CD4-positive, alpha-beta T cell treated with Interleukin-4 for 4 hours (primary cell): ENCODE results near the gene EEF1AKMT2.
"Not testable (repeated sequence)": the region's sequence is repeated elsewhere in the genome, so short reads cannot be mapped to it uniquely, and the experiment has no call there.

Experiments used
- DNase-seq: peaks from one replicate; pipeline ENCODE4 v3.0.0-alpha.2; 2020

Gene EEF1AKMT2

GRCh38 chr10:124754227-124754626 lies 37.5 kb downstream of the EEF1AKMT2 start:
- no peak for DNase-seq

DNA sequence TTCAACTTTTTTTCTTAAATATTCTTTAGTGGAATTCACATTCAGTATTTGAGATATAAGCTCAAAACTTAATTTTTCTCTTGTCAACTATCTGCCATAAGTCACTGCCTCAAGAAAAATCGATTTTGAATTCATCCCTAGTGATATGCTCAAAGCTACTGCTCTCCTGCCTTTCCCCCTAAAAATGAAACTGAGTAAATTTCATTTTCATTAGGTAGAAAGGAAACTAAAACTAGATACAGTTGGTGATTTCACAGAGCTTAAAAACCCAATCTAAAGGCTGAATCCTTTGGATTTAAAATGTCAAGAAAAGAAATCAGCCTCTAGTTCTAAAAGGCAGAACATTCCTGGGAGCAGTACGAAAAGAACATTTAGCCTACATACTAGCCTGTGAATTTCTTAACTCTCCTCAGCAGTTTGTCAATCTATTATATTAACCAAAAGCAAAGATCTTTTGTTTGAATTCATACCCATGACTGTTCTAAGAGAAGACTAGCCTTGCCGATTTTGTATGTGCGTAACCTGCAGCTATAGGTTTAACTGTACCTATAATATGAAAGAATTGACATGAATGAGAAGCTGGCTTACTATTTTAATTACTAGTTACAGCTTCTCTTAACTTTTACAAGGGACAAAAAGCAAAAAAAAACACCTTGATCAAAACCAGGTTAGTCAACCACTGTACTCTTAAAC lies 42.6 kb downstream of the EEF1AKMT2 start:
- DNase-seq: no peak

DNA sequence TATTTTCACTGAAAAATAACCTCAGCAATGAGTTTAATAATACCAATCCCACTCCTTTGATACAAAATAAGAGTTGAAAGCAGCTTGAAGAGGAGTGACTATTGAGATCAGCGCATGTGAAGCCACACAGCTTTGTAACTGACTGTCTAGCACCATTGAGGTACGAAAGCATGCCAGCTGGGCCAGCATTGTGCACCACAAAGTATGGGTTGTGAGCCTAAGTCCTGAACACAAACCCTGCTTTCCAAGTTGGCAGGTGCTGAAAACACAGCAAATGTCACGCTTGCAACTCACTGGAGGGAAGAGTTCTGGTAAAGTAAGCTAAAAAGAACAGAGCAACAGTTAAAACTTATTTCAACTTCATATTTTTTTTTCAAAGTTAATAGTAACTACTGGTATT lies 43.5 kb downstream of the EEF1AKMT2 start:
- DNase-seq: no peak

DNA sequence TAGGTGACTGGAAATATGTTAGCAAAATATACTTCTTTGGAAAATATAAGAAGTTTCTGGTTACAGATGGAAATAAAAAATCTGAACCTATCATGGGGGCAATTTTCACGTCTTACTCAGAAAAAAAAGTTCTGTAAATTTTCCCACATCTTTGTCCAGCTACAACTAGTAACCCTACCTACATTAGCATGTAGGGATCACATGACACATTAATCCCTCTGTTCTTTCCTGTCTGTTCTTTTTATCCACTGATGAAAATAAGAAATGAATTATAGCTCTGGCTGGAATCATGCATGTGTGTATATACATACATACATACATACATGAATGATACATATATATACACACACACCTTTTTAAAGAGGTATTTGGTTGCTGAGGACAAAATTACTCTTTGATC lies 43.9 kb downstream of the EEF1AKMT2 start:
- no peak for DNase-seq

DNA sequence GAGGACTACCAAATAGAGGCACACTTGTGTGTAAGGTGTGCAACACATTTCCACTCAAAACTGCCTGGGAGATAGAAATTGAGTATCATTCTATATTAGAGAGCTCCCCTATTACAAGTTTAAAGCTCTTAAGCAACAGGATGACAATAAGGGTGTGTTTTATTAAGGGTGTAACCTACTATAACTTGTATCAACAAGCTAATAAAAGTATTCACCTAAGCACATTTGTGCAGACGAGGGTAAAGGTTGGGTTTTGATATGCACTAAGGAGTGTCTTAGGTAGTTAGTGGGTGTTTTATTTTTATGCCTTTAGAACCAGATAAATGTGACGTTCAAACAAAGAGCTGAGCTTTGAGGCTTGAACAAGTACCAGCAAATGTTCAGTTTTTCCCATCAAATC lies 44.7 kb downstream of the EEF1AKMT2 start:
- no peak for DNase-seq

DNA sequence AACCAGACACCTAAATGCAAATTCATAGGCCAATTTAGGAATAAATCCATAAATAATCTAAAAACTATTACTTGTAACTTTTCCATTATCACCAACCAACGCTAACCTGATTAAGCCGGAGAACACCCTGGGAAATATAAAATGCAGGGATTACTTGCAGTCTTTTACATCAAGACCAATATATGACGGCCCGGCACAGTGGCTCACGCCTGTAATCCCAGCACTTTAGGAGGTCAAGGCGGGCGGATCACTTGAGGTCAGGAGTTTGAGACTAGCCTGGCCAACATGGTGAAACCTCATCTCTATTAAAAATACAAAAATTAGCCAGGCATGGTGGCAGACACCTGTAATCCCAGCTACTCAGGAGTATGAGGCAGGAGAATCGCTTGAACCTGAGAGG lies 45.2 kb downstream of the EEF1AKMT2 start:
- not testable (repeated sequence) for DNase-seq

- DNase-seq: peak; percentile 79
These were observed 46.0 kb downstream of the EEF1AKMT2 start for GRCh38 chr10:124745673-124746072.

- no peak for DNase-seq
These were observed 46.4 kb downstream of the EEF1AKMT2 start for GRCh38 chr10:124745252-124745651.

GRCh38 chr10:124744102-124745050 lies 47.3 kb downstream of the EEF1AKMT2 start, which contains the start of gene FAM53B:
TSS of gene FAM53B (minus strand) at chr10:124744378. CDS start at chr10:124706713, 37,665 bp downstream.
- DNase-seq: peak; percentile 73

DNA sequence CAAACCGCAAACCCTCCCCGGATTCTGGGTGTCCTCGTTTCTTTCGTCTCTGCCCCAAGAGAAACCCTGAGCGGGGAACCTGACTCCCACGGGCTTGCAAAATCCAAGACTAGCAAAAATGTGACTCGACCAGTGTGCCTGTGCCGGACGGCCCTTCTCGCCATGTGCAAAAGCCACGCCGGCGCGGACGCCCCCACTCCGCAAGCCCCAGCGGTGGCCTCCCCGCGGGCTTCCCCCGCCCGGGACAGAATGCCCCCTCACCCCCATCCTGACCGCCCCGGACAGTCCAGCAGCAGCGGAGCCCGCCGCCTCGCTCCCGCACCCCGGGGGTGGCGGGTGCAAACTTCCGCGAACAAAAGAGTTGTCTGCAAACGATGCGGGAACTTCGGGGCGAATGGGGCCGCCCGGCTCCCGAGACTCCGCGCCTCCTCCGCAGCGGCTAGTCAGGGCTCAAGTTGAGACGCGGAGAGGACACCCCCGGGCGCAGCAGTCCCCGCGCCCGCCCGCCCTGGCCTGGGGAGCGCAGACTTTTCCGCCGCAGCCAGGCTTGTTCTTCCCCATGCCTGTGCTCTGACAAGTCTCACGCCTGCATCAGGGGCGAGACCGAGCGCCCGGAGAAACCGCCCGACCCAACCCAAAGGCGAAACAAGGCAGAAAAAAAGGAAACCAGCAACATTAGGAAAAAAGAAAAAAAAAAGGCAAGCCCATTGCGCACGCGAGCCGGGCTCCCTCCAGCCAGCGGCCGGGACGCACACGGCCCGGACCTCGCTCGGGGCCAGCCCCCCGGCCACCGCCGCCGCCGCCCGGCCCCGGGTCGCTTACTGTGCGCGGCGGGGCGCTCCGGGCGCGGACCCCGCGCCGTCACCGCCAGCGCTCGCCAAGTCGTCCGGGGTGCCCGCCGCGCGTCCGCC lies 48.2 kb downstream of the EEF1AKMT2 start:
- DNase-seq: no peak

DNA sequence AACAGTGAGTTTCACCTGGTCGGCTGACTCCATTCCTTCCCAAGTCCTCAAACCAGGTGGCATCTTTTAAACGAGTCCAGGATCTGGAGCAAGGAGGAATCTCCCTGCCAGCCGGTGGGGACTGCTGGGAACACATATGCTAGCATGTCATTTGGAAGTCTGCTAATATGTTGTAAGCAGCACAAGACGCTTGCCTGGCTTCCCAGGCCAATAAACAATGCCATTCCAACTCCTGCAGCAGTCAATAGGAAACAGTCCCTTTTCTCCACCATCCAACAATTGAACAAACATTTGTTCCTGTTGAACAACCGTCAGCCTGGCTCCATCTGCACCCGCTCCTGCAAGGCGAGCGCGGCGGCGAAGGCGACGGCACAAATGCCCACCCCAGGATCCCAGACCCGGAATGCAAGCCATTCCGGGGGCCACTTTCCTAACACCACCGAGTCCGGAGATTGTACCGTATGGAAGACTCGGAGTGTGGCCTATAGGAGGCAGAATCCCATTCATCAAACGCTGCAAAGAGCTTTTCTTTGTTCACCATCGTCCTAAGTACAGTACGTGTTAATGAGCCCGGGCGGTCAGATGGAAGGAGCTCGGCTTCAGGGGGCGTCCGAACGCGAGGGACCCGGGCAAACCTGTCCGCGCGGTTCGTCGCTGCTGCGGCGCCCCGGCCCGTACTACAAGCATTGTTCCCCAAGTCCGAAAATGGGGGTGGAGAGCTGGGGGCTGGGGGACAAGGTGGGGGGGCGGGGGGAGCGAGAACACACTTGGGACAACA lies 49.1 kb downstream of the EEF1AKMT2 start:
- no peak for DNase-seq

DNA sequence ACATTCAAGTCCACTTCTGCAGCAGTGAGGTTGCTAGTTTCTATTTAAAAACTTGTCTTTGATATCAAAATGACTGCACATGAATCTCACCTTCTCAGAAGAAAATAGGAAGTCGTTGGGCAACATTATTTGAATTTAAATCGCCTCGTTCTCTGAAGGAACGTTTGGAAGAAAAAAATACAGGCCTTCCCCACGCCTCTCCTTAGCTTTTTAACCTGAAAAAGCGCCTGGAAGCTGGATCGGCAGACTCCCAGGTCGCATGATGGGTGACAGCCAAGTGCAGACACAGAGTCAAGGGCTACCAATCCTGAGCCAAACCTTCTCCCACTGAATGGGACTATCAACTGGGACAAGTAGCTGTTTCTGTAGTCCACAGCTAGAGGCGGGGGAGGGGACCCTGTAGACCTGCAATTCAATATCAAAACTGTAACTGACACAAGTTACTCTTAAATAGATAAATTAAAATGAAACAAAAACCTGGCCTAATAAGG lies 49.7 kb downstream of the EEF1AKMT2 start:
- DNase-seq: no peak

DNA sequence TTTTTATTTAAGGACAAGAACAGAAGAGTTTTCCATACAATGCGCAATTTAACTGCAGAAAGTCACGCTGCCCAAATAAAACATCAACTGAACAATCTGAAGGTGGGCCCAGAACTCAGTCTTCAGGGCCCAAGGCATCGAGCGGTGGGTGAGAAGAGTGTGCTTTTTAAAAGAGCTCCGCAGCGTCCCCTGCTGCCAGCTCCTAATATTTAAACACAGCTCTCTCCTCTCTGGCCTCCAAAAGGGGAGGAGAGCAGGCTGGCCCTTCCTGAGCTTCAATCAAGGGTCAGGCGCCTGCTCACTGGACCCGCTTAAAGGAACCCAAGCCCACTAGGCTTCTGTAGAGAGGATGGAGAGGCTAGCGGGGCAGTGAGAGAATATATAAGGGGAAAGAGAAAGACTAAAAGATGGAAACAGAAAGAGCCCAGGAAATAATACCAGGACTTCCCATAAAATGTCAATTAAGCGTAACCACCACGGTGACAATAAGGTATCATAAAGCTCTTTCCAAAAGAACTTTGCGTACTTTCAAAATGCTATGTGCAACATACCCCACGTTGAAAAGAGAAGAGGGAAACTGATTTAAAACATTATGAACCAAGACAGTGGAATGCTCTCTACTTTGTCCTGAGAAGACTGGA lies 50.3 kb downstream of the EEF1AKMT2 start:
- peak; percentile 76 for DNase-seq

- peak; percentile 61 for DNase-seq
These were observed 51.1 kb downstream of the EEF1AKMT2 start for GRCh38 chr10:124740369-124741280.

DNA sequence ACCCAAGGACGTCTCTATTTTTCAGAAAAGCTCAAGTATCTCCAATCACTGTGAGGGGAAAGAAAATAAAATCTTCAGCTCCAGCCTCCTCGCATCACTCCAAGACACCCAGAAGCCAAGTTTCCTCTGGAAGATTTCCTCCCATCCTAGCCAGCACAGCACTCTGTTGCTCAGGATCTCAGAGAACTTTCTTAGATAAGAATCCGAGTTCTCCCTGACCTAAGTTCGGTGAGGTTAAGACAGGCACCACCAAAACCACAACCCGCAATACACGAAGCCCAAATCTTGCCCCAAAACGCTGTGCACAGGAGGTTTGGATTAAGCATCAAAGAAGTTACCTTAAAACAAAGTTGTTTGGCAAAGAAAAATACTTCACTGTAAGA lies 51.7 kb downstream of the EEF1AKMT2 start:
- DNase-seq: no peak

GRCh38 chr10:124739119-124739921 lies 52.4 kb downstream of the EEF1AKMT2 start:
- no peak for DNase-seq

- DNase-seq: no peak
These were observed 53.2 kb downstream of the EEF1AKMT2 start for GRCh38 chr10:124738441-124738840.

- no peak for DNase-seq
These were observed 54.0 kb downstream of the EEF1AKMT2 start for GRCh38 chr10:124737708-124738107.

GRCh38 chr10:124737221-124737620 lies 54.5 kb downstream of the EEF1AKMT2 start:
- no peak for DNase-seq
